HG03060 (cell line): ENCODE data around the gene CNTNAP2.
"Not testable (repeated sequence)": the region's sequence is repeated elsewhere in the genome, so short reads cannot be mapped to it uniquely, and the experiment has no call there.

Experiments
- ATAC-seq: cut with Tn5 transposase; IDR thresholded peaks from one replicate; pipeline ENCODE4 v1.9.1; 2021; ENCODE audit warnings: low read depth, moderate number of reproducible peaks; ENCODE audit not compliant: unreplicated experiment

CNTNAP2 gene

GRCh38 chr7:146146831-146147486 is 30.4 kb downstream of the CNTNAP2 start:
- ATAC-seq = no peak

GRCh38 chr7:146150153-146150552 is 33.6 kb downstream of the CNTNAP2 start:
- no peak for ATAC-seq

- no peak for ATAC-seq
Measured at GRCh38 chr7:146172112-146172511, 55.5 kb downstream of the CNTNAP2 start.

GRCh38 chr7:146175716-146176115 is 59.1 kb downstream of the CNTNAP2 start:
- no peak for ATAC-seq

GRCh38 chr7:146176860-146177259 is 60.3 kb downstream of the CNTNAP2 start:
- ATAC-seq = no peak

- ATAC-seq = no peak
Measured at GRCh38 chr7:146177301-146177700, 60.7 kb downstream of the CNTNAP2 start.

- ATAC-seq = no peak
Measured at GRCh38 chr7:146185844-146186243, 69.2 kb downstream of the CNTNAP2 start.

- ATAC-seq = not testable (repeated sequence)
Measured at GRCh38 chr7:146191428-146191827, 74.8 kb downstream of the CNTNAP2 start.

GRCh38 chr7:146201945-146202344 is 85.3 kb downstream of the CNTNAP2 start:
- no peak for ATAC-seq

GRCh38 chr7:146206270-146206669 is 89.7 kb downstream of the CNTNAP2 start:
- ATAC-seq = no peak

GRCh38 chr7:146208492-146208891 is 91.9 kb downstream of the CNTNAP2 start:
- no peak for ATAC-seq

GRCh38 chr7:146214842-146215241 is 98.2 kb downstream of the CNTNAP2 start:
- no peak for ATAC-seq

GRCh38 chr7:146216396-146217041 is 99.9 kb downstream of the CNTNAP2 start:
- ATAC-seq = no peak

GRCh38 chr7:146223851-146224250 is 107.2 kb downstream of the CNTNAP2 start:
- ATAC-seq = no peak

- ATAC-seq = no peak
Measured at GRCh38 chr7:146232604-146233003, 116.0 kb downstream of the CNTNAP2 start.

- ATAC-seq = no peak
Measured at GRCh38 chr7:146235195-146235594, 118.6 kb downstream of the CNTNAP2 start.

GRCh38 chr7:146242661-146243060 is 126.1 kb downstream of the CNTNAP2 start:
- ATAC-seq = no peak

GRCh38 chr7:146247991-146248390 is 131.4 kb downstream of the CNTNAP2 start:
- not testable (repeated sequence) for ATAC-seq

GRCh38 chr7:146248744-146249143 is 132.1 kb downstream of the CNTNAP2 start:
- not testable (repeated sequence) for ATAC-seq

GRCh38 chr7:146249272-146249671 is 132.7 kb downstream of the CNTNAP2 start:
- no peak for ATAC-seq

- no peak for ATAC-seq
Measured at GRCh38 chr7:146255609-146256008, 139.0 kb downstream of the CNTNAP2 start.

- no peak for ATAC-seq
Measured at GRCh38 chr7:146262527-146262926, 145.9 kb downstream of the CNTNAP2 start.
